B cell (primary cell): ENCODE data around the gene ARR3. TPM values are rescaled to one million over a fixed set of nuclear protein-coding genes. Genes with fewer than 3 reads are reported as not detected.

Source experiments
- ATAC-seq: fragments of 200-7000 bp; cut with Tn5 transposase; one replicate; pipeline ENCODE4 v1.10.0; 2021; ENCODE audit warnings: low read depth, mild to moderate bottlenecking, moderate number of reproducible peaks, moderate library complexity
- CTCF ChIA-PET: fragments of 350-600 bp; sonication (Branson Sonifier 250); formaldehyde crosslinking; loops from one replicate; lab custom pipeline; 2021; ENCODE audit warnings: antibody characterized with exemption, inconsistent platforms; lab: Charles Lee
- POLR2A ChIA-PET: fragments of 350-600 bp; sonication (Branson Sonifier 250); formaldehyde crosslinking; loops from one replicate; lab custom pipeline; 2021; ENCODE audit warnings: antibody characterized with exemption; lab: Charles Lee
- DNase-seq: peaks from one replicate; pipeline ENCODE4 v3.0.0; 2013
- H2AFZ ChIP-seq: 2 replicates; pipeline ENCODE4 v1.6.1; 2012; ENCODE audit warnings: mild to moderate bottlenecking, low read depth, low read length; ENCODE audit not compliant: insufficient read depth, poor library complexity, severe bottlenecking
- H3K27ac ChIP-seq, 2 donors: 1 replicate in 1 of 2; 2 replicates in 1 of 2; pipeline ENCODE4 v1.5.1; 2012 to 2013; ENCODE audit warnings: low read length in 2 of 2, mild to moderate bottlenecking in 2 of 2, moderate library complexity in 1 of 2
- H3K27me3 ChIP-seq, 4 experiments: fragments of 200-600 bp in 1 of 4; sonication (generic) in 1 of 4; replicated peaks in 1 of 4; 1 replicate in 2 of 4; 2 replicates in 2 of 4; pipeline versions ENCODE4 v1.6.1 to v1.7.0; 2013 to 2016; ENCODE audit warnings: low read length in 3 of 4, mild to moderate bottlenecking in 2 of 4, mixed read lengths in 1 of 4, moderate library complexity in 1 of 4; ENCODE audit not compliant: insufficient read depth in 4 of 4, control insufficient read depth in 3 of 4; ENCODE audit errors: control extremely low read depth in 1 of 4
- H3K36me3 ChIP-seq, 2 experiments: replicated peaks in 1 of 2; 1 replicate in 1 of 2; 2 replicates in 1 of 2; pipeline versions ENCODE4 v1.6.1 to v1.7.1; 2013; ENCODE audit warnings: low read length in 1 of 2; ENCODE audit not compliant: insufficient read depth in 2 of 2, control insufficient read depth in 1 of 2; ENCODE audit errors: control extremely low read depth in 1 of 2, extremely low read depth in 1 of 2
- H3K4me1 ChIP-seq, 2 donors: fragments of 200-600 bp in 1 of 2; sonication (generic) in 1 of 2; 1 replicate in 1 of 2; 2 replicates in 1 of 2; pipeline versions ENCODE4 v1.5.1 to v1.6.1; 2013 to 2017; ENCODE audit warnings: low read length in 2 of 2; ENCODE audit not compliant: control insufficient read depth in 2 of 2, insufficient read depth in 2 of 2
- H3K4me2 ChIP-seq: replicated peaks from 2 replicates; pipeline ENCODE3; 2012; ENCODE audit warnings: mild to moderate bottlenecking, low read depth, low read length; ENCODE audit not compliant: poor library complexity, severe bottlenecking
- H3K4me3 ChIP-seq, 5 experiments: fragments of 200-600 bp in 1 of 5; sonication (generic) in 1 of 5; 1 replicate in 3 of 5; 2 replicates in 2 of 5; pipeline versions ENCODE4 v1.5.1 to v1.7.0; 2011 to 2016; ENCODE audit warnings: low read length in 4 of 5, mild to moderate bottlenecking in 4 of 5, low read depth in 2 of 5, control low read depth in 1 of 5, moderate library complexity in 1 of 5; ENCODE audit not compliant: insufficient read depth in 1 of 5; ENCODE audit errors: control extremely low read depth in 1 of 5, extremely low read depth in 1 of 5
- H3K79me2 ChIP-seq: fragments of 200-600 bp; sonication (generic); one replicate; pipeline ENCODE4 v1.6.0; 2016; ENCODE audit warnings: low read length; ENCODE audit not compliant: control insufficient read depth, insufficient read depth
- H3K9ac ChIP-seq: fragments of 200-600 bp; sonication (generic); 2 replicates; pipeline ENCODE4 v1.6.1; 2017; ENCODE audit warnings: mild to moderate bottlenecking, low read length, moderate library complexity
- H3K9me3 ChIP-seq, 3 donors: one replicate each; pipeline versions ENCODE4 v1.6.1 to v1.7.1; 2013; ENCODE audit warnings: low read length in 2 of 3; ENCODE audit not compliant: control insufficient read depth in 2 of 3, insufficient read depth in 1 of 3; ENCODE audit errors: control extremely low read depth in 1 of 3
- H4K20me1 ChIP-seq: 2 replicates; pipeline ENCODE4 v1.6.0; 2012; ENCODE audit warnings: mild to moderate bottlenecking, low read length; ENCODE audit not compliant: insufficient read depth, control insufficient read depth, poor library complexity, severe bottlenecking
- H3K27ac Mint-ChIP-seq: one replicate; pipeline ENCODE4 v1.8.0; 2021; ENCODE audit warnings: mixed read lengths
- H3K27me3 Mint-ChIP-seq: one replicate; pipeline ENCODE4 v1.8.0; 2021; ENCODE audit warnings: mixed read lengths
- H3K4me1 Mint-ChIP-seq: one replicate; pipeline ENCODE4 v1.8.0; 2021; ENCODE audit warnings: mixed read lengths
- H3K4me3 Mint-ChIP-seq: one replicate; pipeline ENCODE4 v1.8.0; 2021; ENCODE audit warnings: mixed read lengths
- H3K9me3 Mint-ChIP-seq: one replicate; pipeline ENCODE4 v1.8.0; 2022; ENCODE audit warnings: mixed read lengths; ENCODE audit not compliant: insufficient read depth
- CTCF ChIP-seq: fragments of 200-600 bp; IDR thresholded peaks from one replicate; pipeline ENCODE4 v1.8.0; 2022; ENCODE audit warnings: antibody characterized with exemption, mild to moderate bottlenecking
- EZH2 ChIP-seq: IDR thresholded peaks from 2 replicates; pipeline ENCODE4 v1.6.1; 2012; ENCODE audit warnings: borderline replicate concordance, low read depth, mild to moderate bottlenecking, moderate library complexity, low read length; ENCODE audit not compliant: insufficient read depth, poor library complexity, severe bottlenecking
- WGBS: methylation state at CpG from one replicate; pipeline ENCODE4 v1.1.5; 2013; ENCODE audit warnings: missing lambda C conversion rate; ENCODE audit not compliant: insufficient coverage; 5-methylcytosine and 5-hydroxymethylcytosine counted together
- intact Hi-C: fragments of 100-400 bp; cut with micrococcal nuclease; formaldehyde crosslinking; loops from one replicate; pipeline ENCODE4 v1.10.0; 2022
- polyA plus RNA-seq: library from polyadenylated mRNA; depleted of rRNA; stranded (reverse); fragments of >200 nt; gene quantifications from 2 replicates; pipeline ENCODE4 v1.2.3, GENCODE V29; 2012
- total RNA-seq, 2 donors: library from RNA; stranded (reverse); fragments of 120-200 nt in 1 of 2; gene quantifications; 1 replicate in 1 of 2; 2 replicates in 1 of 2; pipeline versions ENCODE4 v1.2.3 to v1.2.4, GENCODE V29; 2013 to 2022

The ARR3 gene
- total and polyA plus RNA-seq, 2 donors (not counting 1 experiment from before 2014, with no cell fraction given): not detected

- no peaks in the 10 kb centered on the region for H3K9me3 Mint-ChIP-seq
- POLR2A ChIA-PET: no interaction called here
- Histone ChIP-seq H4K20me1 (no peaks in the 10 kb centered on the region), H3K27ac (no peak overlapping the region), H3K9ac (no peak overlapping the region), H2AFZ (no peak overlapping the region), H3K4me1 (no peaks in the 10 kb centered on the region), H3K79me2 (no peaks in the 10 kb centered on the region), H3K4me2 (no peak overlapping the region), H3K36me3 (no peaks in the 10 kb centered on the region), H3K27me3 (no peaks in the 10 kb centered on the region), H3K9me3 (no peaks in the 10 kb centered on the region), H3K4me3 (no peak overlapping the region)
- no peaks in the 10 kb centered on the region for H3K27me3 Mint-ChIP-seq
- H3K27ac Mint-ChIP-seq: no peak overlapping the region
- no peak for DNase-seq
- no peak for ATAC-seq
- WGBS: 83% methylated on average over 1 of the region's 2 CpGs
- no peak overlapping the region for H3K4me3 Mint-ChIP-seq
- CTCF ChIA-PET: no interaction called here
- intact Hi-C loops: no loop called here
- no peak for TF ChIP-seq CTCF
- no peak for TF ChIP-seq EZH2
- H3K4me1 Mint-ChIP-seq: no peaks in the 10 kb centered on the region
Measured at GRCh38 chrX:70252491-70252890, 15.6 kb upstream of the ARR3 start.

- ChIA-PET CTCF (no interaction called here), POLR2A (no interaction called here)
- Histone ChIP-seq H3K9me3 (no peaks in the 10 kb centered on the region), H3K79me2 (no peaks in the 10 kb centered on the region), H3K4me1 (no peaks in the 10 kb centered on the region), H3K27me3 (no peaks in the 10 kb centered on the region), H3K36me3 (no peaks in the 10 kb centered on the region), H4K20me1 (no peaks in the 10 kb centered on the region), H3K4me3 (no peak overlapping the region), H3K9ac (no peak overlapping the region), H3K4me2 (no peak overlapping the region), H3K27ac (no peak overlapping the region), H2AFZ (no peak overlapping the region)
- Mint-ChIP-seq H3K9me3 (no peaks in the 10 kb centered on the region), H3K4me1 (no peaks in the 10 kb centered on the region), H3K4me3 (no peak overlapping the region), H3K27me3 (no peaks in the 10 kb centered on the region), H3K27ac (no peak overlapping the region)
- WGBS: no CpG with 5 or more reads among the region's 3 CpGs
- DNase-seq: no peak
- no peak for ATAC-seq
- no peak for TF ChIP-seq CTCF
- no peak for TF ChIP-seq EZH2
- intact Hi-C loops: no loop called here
Measured at GRCh38 chrX:70253377-70254062, 14.6 kb upstream of the ARR3 start.
